ENCODE measurements around the gene COX5B. TPM values are rescaled to one million over a fixed set of nuclear protein-coding genes. Genes with fewer than 3 reads are reported as not detected.

The COX5B gene
- total and polyA plus RNA-seq, 9 of the 15 experiments (the other 6 are each of a cell fraction or from before 2014, with no cell fraction given) = 154 to 1,424 (median 487) TPM

DNA sequence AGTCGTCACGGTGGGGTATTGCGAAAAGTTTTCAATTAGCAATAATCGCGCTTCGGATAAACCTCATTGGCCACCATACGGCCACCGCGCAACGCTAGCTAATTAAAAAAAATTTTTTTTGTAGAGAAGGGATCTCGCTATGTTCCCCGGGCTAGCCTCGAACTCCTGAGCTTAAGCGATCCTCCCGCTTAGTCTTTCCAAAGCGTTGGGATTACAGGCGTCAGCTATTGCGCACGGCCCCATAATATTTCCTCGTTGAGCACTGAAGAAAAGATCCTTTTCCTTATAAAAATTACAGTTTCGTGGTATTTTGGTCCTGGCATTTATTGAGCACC lies 18.7 kb downstream of the COX5B start (continued):
- TF ChIP-seq NCOA1 (IDR thresholded peaks at IDR 0.05; ENCODE audit: low read depth) = no peak
- no peak for TF ChIP-seq ZKSCAN1 (IDR thresholded peaks at IDR 0.05; ENCODE audit: low read depth, low read length)
- TF ChIP-seq CXXC5 (CRISPR knock-in tag; IDR thresholded peaks at IDR 0.05) = no peak
- TF ChIP-seq GTF2E2 (tag; IDR thresholded peaks at IDR 0.05) = no peak; the same call in 1 of the 2 replicates
- no peak for TF ChIP-seq TBP (optimal IDR thresholded peaks at IDR 0.05; ENCODE audit: low read depth, low read length)
- no peak for TF ChIP-seq ZNF780A (CRISPR knock-in tag; IDR thresholded peaks at IDR 0.05)
- no peak for TF ChIP-seq GATA2 (CRISPR knock-in tag; IDR thresholded peaks at IDR 0.05)
- TF ChIP-seq ZNF717 (CRISPR knock-in tag; IDR thresholded peaks at IDR 0.05) = no peak
- peak; percentile 63 for TF ChIP-seq MAFG (tag; conservative IDR thresholded peaks at IDR 0.05)
- TF ChIP-seq ZNF197 (CRISPR knock-in tag; IDR thresholded peaks at IDR 0.05; ENCODE audit: low read depth) = no peak
- TF ChIP-seq CBX1 (IDR thresholded peaks at IDR 0.05; ENCODE audit: low read depth) = no peak
- TF ChIP-seq, protein P1, sequence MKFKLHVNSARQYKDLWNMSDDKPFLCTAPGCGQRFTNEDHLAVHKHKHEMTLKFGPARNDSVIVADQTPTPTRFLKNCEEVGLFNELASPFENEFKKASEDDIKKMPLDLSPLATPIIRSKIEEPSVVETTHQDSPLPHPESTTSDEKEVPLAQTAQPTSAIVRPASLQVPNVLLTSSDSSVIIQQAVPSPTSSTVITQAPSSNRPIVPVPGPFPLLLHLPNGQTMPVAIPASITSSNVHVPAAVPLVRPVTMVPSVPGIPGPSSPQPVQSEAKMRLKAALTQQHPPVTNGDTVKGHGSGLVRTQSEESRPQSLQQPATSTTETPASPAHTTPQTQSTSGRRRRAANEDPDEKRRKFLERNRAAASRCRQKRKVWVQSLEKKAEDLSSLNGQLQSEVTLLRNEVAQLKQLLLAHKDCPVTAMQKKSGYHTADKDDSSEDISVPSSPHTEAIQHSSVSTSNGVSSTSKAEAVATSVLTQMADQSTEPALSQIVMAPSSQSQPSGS (CRISPR knock-in tag; IDR thresholded peaks at IDR 0.05) = no peak
- TF ChIP-seq DDX20 (tag; IDR thresholded peaks at IDR 0.05; ENCODE audit: low read depth) = no peak
- no peak for TF ChIP-seq CBX5 (IDR thresholded peaks at IDR 0.05; ENCODE audit: borderline replicate concordance, low read depth)
- TF ChIP-seq, protein P2, sequence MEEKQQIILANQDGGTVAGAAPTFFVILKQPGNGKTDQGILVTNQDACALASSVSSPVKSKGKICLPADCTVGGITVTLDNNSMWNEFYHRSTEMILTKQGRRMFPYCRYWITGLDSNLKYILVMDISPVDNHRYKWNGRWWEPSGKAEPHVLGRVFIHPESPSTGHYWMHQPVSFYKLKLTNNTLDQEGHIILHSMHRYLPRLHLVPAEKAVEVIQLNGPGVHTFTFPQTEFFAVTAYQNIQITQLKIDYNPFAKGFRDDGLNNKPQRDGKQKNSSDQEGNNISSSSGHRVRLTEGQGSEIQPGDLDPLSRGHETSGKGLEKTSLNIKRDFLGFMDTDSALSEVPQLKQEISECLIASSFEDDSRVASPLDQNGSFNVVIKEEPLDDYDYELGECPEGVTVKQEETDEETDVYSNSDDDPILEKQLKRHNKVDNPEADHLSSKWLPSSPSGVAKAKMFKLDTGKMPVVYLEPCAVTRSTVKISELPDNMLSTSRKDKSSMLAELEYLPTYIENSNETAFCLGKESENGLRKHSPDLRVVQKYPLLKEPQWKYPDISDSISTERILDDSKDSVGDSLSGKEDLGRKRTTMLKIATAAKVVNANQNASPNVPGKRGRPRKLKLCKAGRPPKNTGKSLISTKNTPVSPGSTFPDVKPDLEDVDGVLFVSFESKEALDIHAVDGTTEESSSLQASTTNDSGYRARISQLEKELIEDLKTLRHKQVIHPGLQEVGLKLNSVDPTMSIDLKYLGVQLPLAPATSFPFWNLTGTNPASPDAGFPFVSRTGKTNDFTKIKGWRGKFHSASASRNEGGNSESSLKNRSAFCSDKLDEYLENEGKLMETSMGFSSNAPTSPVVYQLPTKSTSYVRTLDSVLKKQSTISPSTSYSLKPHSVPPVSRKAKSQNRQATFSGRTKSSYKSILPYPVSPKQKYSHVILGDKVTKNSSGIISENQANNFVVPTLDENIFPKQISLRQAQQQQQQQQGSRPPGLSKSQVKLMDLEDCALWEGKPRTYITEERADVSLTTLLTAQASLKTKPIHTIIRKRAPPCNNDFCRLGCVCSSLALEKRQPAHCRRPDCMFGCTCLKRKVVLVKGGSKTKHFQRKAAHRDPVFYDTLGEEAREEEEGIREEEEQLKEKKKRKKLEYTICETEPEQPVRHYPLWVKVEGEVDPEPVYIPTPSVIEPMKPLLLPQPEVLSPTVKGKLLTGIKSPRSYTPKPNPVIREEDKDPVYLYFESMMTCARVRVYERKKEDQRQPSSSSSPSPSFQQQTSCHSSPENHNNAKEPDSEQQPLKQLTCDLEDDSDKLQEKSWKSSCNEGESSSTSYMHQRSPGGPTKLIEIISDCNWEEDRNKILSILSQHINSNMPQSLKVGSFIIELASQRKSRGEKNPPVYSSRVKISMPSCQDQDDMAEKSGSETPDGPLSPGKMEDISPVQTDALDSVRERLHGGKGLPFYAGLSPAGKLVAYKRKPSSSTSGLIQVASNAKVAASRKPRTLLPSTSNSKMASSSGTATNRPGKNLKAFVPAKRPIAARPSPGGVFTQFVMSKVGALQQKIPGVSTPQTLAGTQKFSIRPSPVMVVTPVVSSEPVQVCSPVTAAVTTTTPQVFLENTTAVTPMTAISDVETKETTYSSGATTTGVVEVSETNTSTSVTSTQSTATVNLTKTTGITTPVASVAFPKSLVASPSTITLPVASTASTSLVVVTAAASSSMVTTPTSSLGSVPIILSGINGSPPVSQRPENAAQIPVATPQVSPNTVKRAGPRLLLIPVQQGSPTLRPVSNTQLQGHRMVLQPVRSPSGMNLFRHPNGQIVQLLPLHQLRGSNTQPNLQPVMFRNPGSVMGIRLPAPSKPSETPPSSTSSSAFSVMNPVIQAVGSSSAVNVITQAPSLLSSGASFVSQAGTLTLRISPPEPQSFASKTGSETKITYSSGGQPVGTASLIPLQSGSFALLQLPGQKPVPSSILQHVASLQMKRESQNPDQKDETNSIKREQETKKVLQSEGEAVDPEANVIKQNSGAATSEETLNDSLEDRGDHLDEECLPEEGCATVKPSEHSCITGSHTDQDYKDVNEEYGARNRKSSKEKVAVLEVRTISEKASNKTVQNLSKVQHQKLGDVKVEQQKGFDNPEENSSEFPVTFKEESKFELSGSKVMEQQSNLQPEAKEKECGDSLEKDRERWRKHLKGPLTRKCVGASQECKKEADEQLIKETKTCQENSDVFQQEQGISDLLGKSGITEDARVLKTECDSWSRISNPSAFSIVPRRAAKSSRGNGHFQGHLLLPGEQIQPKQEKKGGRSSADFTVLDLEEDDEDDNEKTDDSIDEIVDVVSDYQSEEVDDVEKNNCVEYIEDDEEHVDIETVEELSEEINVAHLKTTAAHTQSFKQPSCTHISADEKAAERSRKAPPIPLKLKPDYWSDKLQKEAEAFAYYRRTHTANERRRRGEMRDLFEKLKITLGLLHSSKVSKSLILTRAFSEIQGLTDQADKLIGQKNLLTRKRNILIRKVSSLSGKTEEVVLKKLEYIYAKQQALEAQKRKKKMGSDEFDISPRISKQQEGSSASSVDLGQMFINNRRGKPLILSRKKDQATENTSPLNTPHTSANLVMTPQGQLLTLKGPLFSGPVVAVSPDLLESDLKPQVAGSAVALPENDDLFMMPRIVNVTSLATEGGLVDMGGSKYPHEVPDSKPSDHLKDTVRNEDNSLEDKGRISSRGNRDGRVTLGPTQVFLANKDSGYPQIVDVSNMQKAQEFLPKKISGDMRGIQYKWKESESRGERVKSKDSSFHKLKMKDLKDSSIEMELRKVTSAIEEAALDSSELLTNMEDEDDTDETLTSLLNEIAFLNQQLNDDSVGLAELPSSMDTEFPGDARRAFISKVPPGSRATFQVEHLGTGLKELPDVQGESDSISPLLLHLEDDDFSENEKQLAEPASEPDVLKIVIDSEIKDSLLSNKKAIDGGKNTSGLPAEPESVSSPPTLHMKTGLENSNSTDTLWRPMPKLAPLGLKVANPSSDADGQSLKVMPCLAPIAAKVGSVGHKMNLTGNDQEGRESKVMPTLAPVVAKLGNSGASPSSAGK (IDR thresholded peaks at IDR 0.05) = no peak

Data from K562 (cell line).